Neuron (in vitro differentiated cells): ENCODE data around the gene PNPLA5.
"Not testable (repeated sequence)": the region's sequence is repeated elsewhere in the genome, so short reads cannot be mapped to it uniquely, and the experiment has no call there.

Experiments used
- H2AFZ ChIP-seq: one replicate; pipeline ENCODE4 v1.6.1; 2013; ENCODE audit warnings: low read depth, mild to moderate bottlenecking, inconsistent platforms, low read length, moderate library complexity
- H3K27me3 ChIP-seq: one replicate; pipeline ENCODE4 v1.6.1; 2013; ENCODE audit warnings: low read length; ENCODE audit not compliant: insufficient read depth
- H3K36me3 ChIP-seq: one replicate; pipeline ENCODE4 v1.6.1; 2013; ENCODE audit warnings: low read length; ENCODE audit not compliant: insufficient read depth
- H3K4me1 ChIP-seq: one replicate; pipeline ENCODE4 v1.6.1; 2013; ENCODE audit warnings: low read length; ENCODE audit not compliant: insufficient read depth
- H3K4me3 ChIP-seq: 2 replicates; pipeline ENCODE4 v1.5.1; 2013; ENCODE audit warnings: mild to moderate bottlenecking, low read length, moderate library complexity
- H3K9me3 ChIP-seq: one replicate; pipeline ENCODE4 v1.6.1; 2013; ENCODE audit warnings: low read length

Gene PNPLA5

GRCh38 chr22:43883012-43883661, 8.7 kb downstream of the PNPLA5 start:
- H3K4me1 ChIP-seq = peaks cover 8% of the 10 kb centered on the region
- no peak overlapping the region for H3K4me3 ChIP-seq
- no peaks in the 10 kb centered on the region for H3K36me3 ChIP-seq
- H2AFZ ChIP-seq = no peak overlapping the region
- no peaks in the 10 kb centered on the region for H3K27me3 ChIP-seq
- H3K9me3 ChIP-seq = no peaks in the 10 kb centered on the region

DNA sequence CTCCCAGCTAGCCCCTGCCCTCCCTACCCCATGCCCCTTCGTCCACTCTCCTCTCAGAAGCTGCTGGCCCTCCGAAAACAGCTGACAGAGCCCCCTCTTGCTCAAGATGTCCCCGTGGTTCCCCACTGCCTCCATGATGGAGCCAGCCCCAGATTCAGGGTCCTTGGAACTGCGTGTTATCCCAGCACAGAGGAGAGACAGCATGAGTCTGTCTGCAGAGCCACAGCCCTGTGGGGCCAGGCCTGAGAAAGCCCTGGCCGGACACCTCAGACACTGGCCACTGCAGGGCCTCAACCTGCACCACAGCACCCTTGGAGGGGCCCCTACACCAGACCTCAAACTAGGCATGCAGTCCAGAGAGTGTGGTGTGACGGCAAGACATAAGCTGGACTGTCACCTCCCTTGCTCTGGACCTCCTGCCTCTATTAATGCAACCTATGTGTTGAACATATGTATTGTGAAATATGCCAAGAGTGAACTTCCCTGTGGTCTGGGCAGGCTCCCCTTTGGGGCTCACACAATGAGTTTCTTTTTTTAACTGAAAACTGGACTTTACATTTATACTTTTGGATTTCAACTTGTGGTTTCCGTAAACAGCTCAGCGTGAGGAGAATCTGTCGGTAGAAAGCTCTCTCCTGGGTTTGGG, 9.6 kb downstream of the PNPLA5 start:
- no peak overlapping the region for H3K4me3 ChIP-seq
- H3K36me3 ChIP-seq = no peaks in the 10 kb centered on the region
- no peaks in the 10 kb centered on the region for H3K9me3 ChIP-seq
- H3K4me1 ChIP-seq = peaks cover 9% of the 10 kb centered on the region
- H3K27me3 ChIP-seq = peaks cover under 1% of the 10 kb centered on the region
- H2AFZ ChIP-seq = no peak overlapping the region

- no peaks in the 10 kb centered on the region for H3K36me3 ChIP-seq
- H3K27me3 ChIP-seq = peaks cover 9% of the 10 kb centered on the region
- H3K4me1 ChIP-seq = peaks cover 9% of the 10 kb centered on the region
- no peak overlapping the region for H3K4me3 ChIP-seq
- no peaks in the 10 kb centered on the region for H3K9me3 ChIP-seq
- H2AFZ ChIP-seq = no peak overlapping the region
Observed at GRCh38 chr22:43881091-43882061, 10.4 kb downstream of the PNPLA5 start.

- Histone ChIP-seq H3K9me3 (no peaks in the 10 kb centered on the region), H3K4me1 (peaks cover 9% of the 10 kb centered on the region), H2AFZ (no peak overlapping the region), H3K36me3 (no peaks in the 10 kb centered on the region), H3K4me3 (no peak overlapping the region), H3K27me3 (peaks cover 13% of the 10 kb centered on the region)
Observed at GRCh38 chr22:43880541-43880991, 11.2 kb downstream of the PNPLA5 start.

- H3K27me3 ChIP-seq = peaks cover 13% of the 10 kb centered on the region
Observed at GRCh38 chr22:43879901-43880540, 11.8 kb downstream of the PNPLA5 start.

DNA sequence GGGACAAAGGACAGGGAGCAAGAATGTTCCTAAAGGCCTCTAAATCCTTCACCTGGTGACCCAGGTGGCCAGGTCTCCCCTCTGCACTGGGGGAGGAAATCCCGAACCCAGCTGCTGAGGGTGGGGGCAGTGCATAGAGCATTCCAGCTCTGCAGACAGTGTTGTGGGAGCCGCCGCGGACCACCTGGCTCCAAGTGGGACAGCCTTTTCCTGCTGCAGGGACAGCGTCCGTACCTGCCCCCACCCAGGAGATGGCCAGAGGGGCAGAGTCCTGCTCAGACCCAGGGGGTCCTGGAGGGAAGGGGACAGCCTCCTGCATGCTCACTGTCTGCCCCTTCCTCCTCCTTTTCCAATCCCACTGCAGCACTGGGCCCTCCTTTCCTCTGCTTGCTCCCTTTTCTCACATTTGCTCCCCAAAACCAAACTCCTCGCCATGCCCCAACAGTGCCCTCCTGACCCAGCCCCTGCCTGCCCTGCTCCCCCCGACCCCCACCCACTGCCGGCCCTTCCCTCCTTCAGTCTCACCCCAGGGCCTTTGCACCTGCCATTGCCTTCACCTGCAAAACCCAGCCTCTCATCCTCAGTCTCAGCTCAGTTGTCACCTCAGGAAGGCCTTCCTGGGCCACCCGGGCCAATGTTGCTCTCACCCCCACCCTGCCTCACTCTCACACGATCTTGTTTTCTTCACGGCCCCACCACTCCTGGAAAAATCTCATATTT, 12.8 kb downstream of the PNPLA5 start:
- Histone ChIP-seq H3K27me3 (peaks cover 13% of the 10 kb centered on the region), H3K36me3 (no peaks in the 10 kb centered on the region), H3K4me3 (no peak overlapping the region), H3K9me3 (no peaks in the 10 kb centered on the region), H2AFZ (no peak overlapping the region), H3K4me1 (peaks cover 9% of the 10 kb centered on the region)

More at GRCh38 chr22:43879901-43880540, 11.8 kb downstream of the PNPLA5 start:
- H3K36me3 ChIP-seq = no peaks in the 10 kb centered on the region
- H3K4me1 ChIP-seq = peaks cover 9% of the 10 kb centered on the region
- no peak overlapping the region for H2AFZ ChIP-seq
- H3K9me3 ChIP-seq = no peaks in the 10 kb centered on the region
- no peak overlapping the region for H3K4me3 ChIP-seq

DNA sequence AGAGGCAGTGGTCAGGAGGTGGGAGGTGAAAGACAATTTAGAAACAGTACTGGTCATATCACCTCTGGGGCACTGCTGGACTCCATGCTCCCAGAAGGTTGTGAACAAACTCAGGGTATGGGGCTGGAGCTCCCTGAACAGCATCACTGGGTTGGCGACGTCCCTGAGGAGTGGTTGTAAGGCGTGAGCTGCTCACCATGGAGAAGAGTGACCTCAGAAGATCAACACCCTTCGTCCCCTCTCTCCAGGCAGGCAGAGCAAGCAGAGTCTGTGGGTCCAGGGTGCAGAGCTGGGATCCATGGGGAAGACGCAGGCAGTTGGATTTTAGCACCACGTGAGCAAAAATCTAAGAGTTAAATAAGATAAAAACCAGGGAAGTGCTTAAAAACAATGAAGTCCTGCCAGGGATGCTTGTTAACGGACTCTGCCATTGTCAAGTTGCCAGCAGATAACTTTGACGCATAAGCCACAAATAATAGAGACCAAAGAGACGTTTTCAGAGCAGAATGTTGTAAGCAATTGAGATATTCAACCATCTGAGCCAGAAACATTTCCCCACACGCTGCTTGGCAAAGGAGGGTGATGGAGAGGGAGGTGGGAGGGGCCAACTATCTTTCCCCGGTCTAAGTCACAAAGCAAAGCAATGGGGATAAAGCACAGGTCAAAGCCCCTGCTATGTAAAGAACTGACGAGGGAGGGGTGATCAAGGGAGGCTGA, 13.6 kb downstream of the PNPLA5 start:
- H3K9me3 ChIP-seq = no peaks in the 10 kb centered on the region
- H3K4me1 ChIP-seq = peaks cover 9% of the 10 kb centered on the region
- H3K27me3 ChIP-seq = peaks cover 13% of the 10 kb centered on the region
- H2AFZ ChIP-seq = no peak overlapping the region
- no peaks in the 10 kb centered on the region for H3K36me3 ChIP-seq
- no peak overlapping the region for H3K4me3 ChIP-seq

GRCh38 chr22:43876866-43877509, 14.8 kb downstream of the PNPLA5 start:
- Histone ChIP-seq H3K4me1 (peaks cover 9% of the 10 kb centered on the region), H3K4me3 (no peak overlapping the region), H3K36me3 (no peaks in the 10 kb centered on the region), H3K9me3 (no peaks in the 10 kb centered on the region), H2AFZ (no peak overlapping the region), H3K27me3 (peaks cover 13% of the 10 kb centered on the region)

DNA sequence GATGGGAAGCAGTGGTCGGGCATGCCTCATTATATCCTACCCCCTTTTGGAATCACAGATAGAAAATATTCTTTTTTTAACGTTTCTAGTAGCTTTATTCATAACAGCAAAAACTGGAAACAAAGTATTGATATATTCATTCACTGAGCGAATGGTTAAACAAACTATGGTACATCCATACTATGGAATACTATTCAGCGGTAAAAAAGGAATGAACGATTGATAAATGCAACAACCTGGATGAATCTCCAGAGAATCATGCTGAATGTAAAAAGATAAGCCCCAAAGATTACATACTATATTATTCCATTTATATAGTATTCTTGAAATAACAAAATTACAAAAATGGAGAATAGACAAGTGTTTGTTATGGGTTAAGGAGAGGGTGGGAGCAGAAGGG, 22.0 kb downstream of the PNPLA5 start:
- Histone ChIP-seq H3K4me1 (no peaks in the 10 kb centered on the region), H2AFZ (no peak overlapping the region), H3K4me3 (no peak overlapping the region), H3K27me3 (no peaks in the 10 kb centered on the region), H3K36me3 (no peaks in the 10 kb centered on the region), H3K9me3 (no peaks in the 10 kb centered on the region)

DNA sequence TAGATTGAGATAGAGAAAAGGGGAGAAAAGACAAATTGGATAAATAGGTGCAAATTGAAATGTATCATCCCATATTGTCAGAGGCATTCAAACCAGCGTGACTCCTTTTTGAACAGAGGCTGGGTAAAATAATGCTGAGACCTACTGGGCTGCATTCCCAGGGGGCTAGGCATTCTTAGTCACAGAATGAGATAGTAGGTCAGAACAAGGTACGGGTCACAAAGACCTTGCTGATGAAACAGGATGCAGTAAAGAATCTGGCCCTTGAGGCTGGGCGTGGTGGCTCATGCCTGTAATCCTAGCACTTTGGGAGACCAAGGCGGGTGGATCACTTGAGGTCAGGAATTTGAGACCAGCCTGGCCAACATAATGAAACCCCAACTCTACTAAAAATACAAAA, 22.8 kb downstream of the PNPLA5 start:
- H2AFZ ChIP-seq, H3K4me1 ChIP-seq, H3K9me3 ChIP-seq, H3K27me3 ChIP-seq, H3K4me3 ChIP-seq, H3K36me3 ChIP-seq: not testable (repeated sequence)

DNA sequence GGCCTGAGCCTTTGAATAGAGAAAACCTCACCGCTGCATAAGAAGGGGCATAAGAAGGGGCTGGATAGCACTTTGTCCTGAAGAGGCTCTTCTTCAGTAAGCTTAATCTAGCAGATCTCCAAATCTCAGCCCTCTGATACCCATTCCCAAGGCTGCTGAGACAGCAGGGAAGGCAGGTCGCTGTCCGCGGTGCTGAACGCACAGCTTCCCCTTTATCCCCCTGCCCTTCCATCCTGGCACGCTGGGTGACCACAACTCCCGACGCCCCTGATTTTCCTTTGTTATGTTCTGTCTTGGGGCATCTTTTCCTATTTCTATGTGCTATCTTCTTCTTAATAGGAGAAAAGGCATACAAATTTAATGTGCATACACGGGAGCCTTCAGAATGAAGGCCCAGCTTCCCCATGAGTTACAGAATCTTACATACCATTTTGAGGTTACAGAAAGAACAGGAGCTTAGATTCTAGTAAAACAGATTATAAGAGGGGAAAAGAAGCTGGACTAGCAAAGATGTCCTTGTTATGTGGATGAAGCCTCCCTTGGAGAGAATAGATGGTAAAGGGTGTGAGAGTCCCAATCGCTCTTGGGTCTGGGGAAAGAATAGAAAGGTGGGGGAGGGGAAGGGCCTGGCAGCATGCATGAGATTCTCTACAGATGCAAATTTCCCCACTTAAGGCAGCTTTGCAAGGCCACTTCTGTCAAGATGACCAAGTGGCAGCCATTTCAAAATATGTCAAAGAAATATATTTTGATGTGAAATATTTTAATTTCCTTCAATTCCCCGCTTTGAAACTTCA, 23.8 kb downstream of the PNPLA5 start:
- H3K36me3 ChIP-seq = no peaks in the 10 kb centered on the region
- no peak overlapping the region for H3K4me3 ChIP-seq
- H3K4me1 ChIP-seq = no peaks in the 10 kb centered on the region
- no peak overlapping the region for H2AFZ ChIP-seq
- H3K9me3 ChIP-seq = no peaks in the 10 kb centered on the region
- no peaks in the 10 kb centered on the region for H3K27me3 ChIP-seq
